ENCODE data around the gene GLT8D1.
"Not testable (repeated sequence)": the region's sequence is repeated elsewhere in the genome, so short reads cannot be mapped to it uniquely, and the experiment has no call there.

GLT8D1 gene

GRCh38 chr3:52681596-52681995 lies 24.0 kb downstream of the GLT8D1 start:
- DNase-seq = no peak

- DNase-seq = no peak
Observed at GRCh38 chr3:52679811-52680210, 25.8 kb downstream of the GLT8D1 start.

GRCh38 chr3:52679199-52679538 lies 26.4 kb downstream of the GLT8D1 start:
- no peak for DNase-seq

GRCh38 chr3:52678265-52679198 lies 27.1 kb downstream of the GLT8D1 start:
- no peak for DNase-seq

- DNase-seq = not testable (repeated sequence)
Observed at GRCh38 chr3:52676201-52676600, 29.4 kb downstream of the GLT8D1 start.

DNA sequence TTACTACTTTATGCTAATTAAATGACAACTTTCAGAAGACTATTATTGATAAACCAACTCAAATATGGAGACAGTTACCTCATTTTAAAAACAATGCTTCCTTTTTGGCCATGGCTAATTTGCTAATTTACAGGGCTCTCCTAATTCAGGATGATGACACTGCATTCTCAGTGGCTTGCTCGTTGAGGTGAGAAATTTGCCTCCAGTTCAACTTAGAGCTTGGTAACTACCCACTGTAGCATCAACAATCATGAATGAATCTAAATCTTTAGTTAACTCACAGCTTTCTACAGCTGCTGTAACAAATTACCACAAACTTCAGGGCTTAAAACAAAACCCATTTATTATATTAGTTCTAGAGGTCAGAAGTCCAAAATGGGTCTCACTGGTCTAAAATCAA lies 33.9 kb downstream of the GLT8D1 start:
- no peak for DNase-seq

GRCh38 chr3:52670621-52671521 lies 34.7 kb downstream of the GLT8D1 start:
- DNase-seq = peak in 1 of 51 donors; percentile 29

GRCh38 chr3:52663098-52663497 lies 42.5 kb downstream of the GLT8D1 start:
- DNase-seq = no peak

GRCh38 chr3:52660046-52660445 lies 45.5 kb downstream of the GLT8D1 start:
- DNase-seq = no peak

DNA sequence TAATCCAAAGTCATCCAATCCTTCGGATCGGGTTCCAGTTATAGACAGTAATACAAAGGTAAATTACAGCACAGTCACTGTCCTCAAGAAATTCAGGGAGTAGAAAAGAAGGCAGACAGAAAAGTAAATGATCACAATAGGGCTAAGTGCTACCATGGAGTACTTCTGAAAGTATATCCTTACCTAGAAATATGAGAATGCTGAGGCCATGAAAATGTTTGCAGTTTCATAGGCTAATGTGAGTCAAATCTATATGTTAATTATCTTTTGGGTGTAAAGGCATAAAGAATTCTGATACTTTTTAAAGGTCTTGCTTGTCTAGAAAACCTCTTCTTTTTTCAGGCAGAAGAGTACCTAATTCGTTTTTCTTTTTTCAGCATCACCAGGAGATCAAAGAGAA lies 49.7 kb downstream of the GLT8D1 start:
- DNase-seq = no peak

- DNase-seq = no peak
Observed at GRCh38 chr3:52651592-52651991, 54.0 kb downstream of the GLT8D1 start.

- no peak for DNase-seq
Observed at GRCh38 chr3:52650439-52650838, 55.2 kb downstream of the GLT8D1 start.

GRCh38 chr3:52649461-52650210 lies 56.0 kb downstream of the GLT8D1 start:
- DNase-seq = no peak

DNA sequence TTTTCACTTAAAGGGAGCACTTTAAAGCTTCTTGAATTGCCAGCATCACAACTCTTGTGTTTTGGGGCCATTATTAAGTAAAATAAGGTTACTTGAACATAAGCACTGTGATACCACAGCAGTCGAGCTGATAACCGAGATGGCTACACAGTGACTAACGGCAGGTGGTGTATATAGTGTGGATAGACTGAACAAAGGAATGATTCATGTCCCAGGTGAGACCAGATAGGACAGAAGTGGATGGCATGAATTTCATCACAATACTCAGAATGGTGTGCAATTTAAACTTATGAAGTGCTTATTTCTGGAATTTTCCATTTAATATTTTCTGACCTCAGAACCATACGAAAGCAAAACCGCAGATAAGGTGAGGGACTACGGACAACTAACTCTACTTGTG lies 60.0 kb downstream of the GLT8D1 start:
- DNase-seq = no peak

All from hypothalamus (tissue), 51 donors.